HEK293T (cell line): ENCODE data around the gene NPAS3.

Experiments
- CTCF ChIA-PET: fragments of 350-600 bp; formaldehyde crosslinking; extraction: SDS; loops from one replicate; lab custom pipeline; 2021; ENCODE audit warnings: antibody characterized with exemption, inconsistent platforms; lab: Yijun Ruan, JAX
- POLR2A ChIA-PET: fragments of 350-600 bp; formaldehyde crosslinking; extraction: SDS; loops from one replicate; lab custom pipeline; 2020; ENCODE audit warnings: antibody characterized with exemption, inconsistent platforms; lab: Yijun Ruan, JAX
- DNase-seq: peaks from one replicate; pipeline ENCODE4 v3.0.0; 2012; ENCODE audit warnings: mixed read lengths; ENCODE audit errors: extremely low spot score
- ARNT ChIP-seq: fragments of 450-650 bp; IDR thresholded peaks from 2 replicates; pipeline ENCODE4 v1.6.1; 2017; ENCODE audit warnings: mild to moderate bottlenecking
- BHLHE40 ChIP-seq: fragments of 450-650 bp; IDR thresholded peaks from 2 replicates; pipeline ENCODE4 v1.6.1; 2016; ENCODE audit warnings: mild to moderate bottlenecking, moderate library complexity, borderline replicate concordance
- CTBP1 ChIP-seq: fragments of 450-650 bp; IDR thresholded peaks from 2 replicates; pipeline ENCODE4 v1.6.1; 2016; ENCODE audit warnings: borderline replicate concordance
- ELF4 ChIP-seq: fragments of 450-650 bp; IDR thresholded peaks from 2 replicates; pipeline ENCODE4 v1.6.1; 2017; ENCODE audit warnings: antibody characterized with exemption
- FOXA1 ChIP-seq: fragments of 450-650 bp; IDR thresholded peaks from 2 replicates; pipeline ENCODE4 v1.6.1; 2016; ENCODE audit warnings: mild to moderate bottlenecking
- FOXK2 ChIP-seq: fragments of 450-650 bp; IDR thresholded peaks from 2 replicates; pipeline ENCODE4 v1.6.1; 2016; ENCODE audit warnings: mild to moderate bottlenecking
- FOXM1 ChIP-seq: fragments of 450-650 bp; IDR thresholded peaks from 2 replicates; pipeline ENCODE4 v1.6.1; 2017; ENCODE audit warnings: mild to moderate bottlenecking, borderline replicate concordance
- HDGF ChIP-seq: fragments of 450-650 bp; IDR thresholded peaks from 2 replicates; pipeline ENCODE4 v1.6.1; 2017; ENCODE audit warnings: antibody characterized with exemption, borderline replicate concordance
- L3MBTL2 ChIP-seq: fragments of 450-650 bp; conservative IDR thresholded peaks from 2 replicates; pipeline ENCODE4 v1.6.1; 2016; ENCODE audit warnings: mild to moderate bottlenecking
- LEF1 ChIP-seq: fragments of 450-650 bp; IDR thresholded peaks from 2 replicates; pipeline ENCODE4 v1.6.1; 2017; ENCODE audit warnings: mild to moderate bottlenecking, borderline replicate concordance
- NFRKB ChIP-seq: fragments of 450-650 bp; IDR thresholded peaks from 2 replicates; pipeline ENCODE4 v1.6.1; 2016; ENCODE audit warnings: mild to moderate bottlenecking, moderate library complexity
- SP1 ChIP-seq: fragments of 450-650 bp; IDR thresholded peaks from 2 replicates; pipeline ENCODE4 v1.6.1; 2017
- SUZ12 ChIP-seq: fragments of 450-650 bp; IDR thresholded peaks from 2 replicates; pipeline ENCODE4 v1.6.1; 2016; ENCODE audit warnings: mild to moderate bottlenecking
- TARDBP ChIP-seq: fragments of 450-650 bp; IDR thresholded peaks from 2 replicates; pipeline ENCODE4 v1.6.1; 2016
- ZNF384 ChIP-seq: fragments of 450-650 bp; IDR thresholded peaks from 2 replicates; pipeline ENCODE4 v1.6.1; 2016
- TF ChIP-seq, protein P1 (sequence below): fragments of 450-650 bp; IDR thresholded peaks from 2 replicates; pipeline ENCODE4 v1.6.1; 2016

NPAS3 gene

DNA sequence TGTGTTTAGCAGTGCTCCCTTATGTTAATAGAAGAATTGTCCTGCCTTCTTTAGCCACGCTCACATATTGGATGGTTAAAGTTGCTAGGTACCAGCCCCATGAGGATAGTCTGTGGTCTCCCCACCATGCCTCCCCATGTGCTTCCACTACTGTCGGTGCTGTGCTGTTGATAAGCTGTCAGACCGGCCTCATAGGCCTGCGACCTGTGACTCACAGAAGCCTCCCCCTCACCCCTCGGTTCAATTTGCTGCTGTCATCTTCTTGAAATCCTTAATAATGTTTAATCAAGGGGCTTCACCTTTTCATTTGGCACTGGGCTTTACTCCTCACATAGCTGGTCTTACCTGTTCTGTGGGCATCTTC lies 227.2 kb downstream of the NPAS3 start:
- no peak for DNase-seq
- TF ChIP-seq ZNF384 = no peak
- TF ChIP-seq TARDBP = no peak
- TF ChIP-seq NFRKB = no peak
- TF ChIP-seq L3MBTL2 = no peak
- TF ChIP-seq SP1 = no peak
- TF ChIP-seq, protein P1, sequence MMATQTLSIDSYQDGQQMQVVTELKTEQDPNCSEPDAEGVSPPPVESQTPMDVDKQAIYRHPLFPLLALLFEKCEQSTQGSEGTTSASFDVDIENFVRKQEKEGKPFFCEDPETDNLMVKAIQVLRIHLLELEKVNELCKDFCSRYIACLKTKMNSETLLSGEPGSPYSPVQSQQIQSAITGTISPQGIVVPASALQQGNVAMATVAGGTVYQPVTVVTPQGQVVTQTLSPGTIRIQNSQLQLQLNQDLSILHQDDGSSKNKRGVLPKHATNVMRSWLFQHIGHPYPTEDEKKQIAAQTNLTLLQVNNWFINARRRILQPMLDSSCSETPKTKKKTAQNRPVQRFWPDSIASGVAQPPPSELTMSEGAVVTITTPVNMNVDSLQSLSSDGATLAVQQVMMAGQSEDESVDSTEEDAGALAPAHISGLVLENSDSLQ = no peak
- no peak for TF ChIP-seq FOXM1
- TF ChIP-seq LEF1 = no peak
- no peak for TF ChIP-seq ARNT
- TF ChIP-seq BHLHE40 = no peak
- TF ChIP-seq HDGF = no peak
- TF ChIP-seq FOXK2 = no peak
- TF ChIP-seq FOXA1 = no peak
- no peak for TF ChIP-seq SUZ12
- no peak for TF ChIP-seq CTBP1
- TF ChIP-seq ELF4 = no peak
- ChIA-PET CTCF (no interaction called here), POLR2A (no interaction called here)

DNA sequence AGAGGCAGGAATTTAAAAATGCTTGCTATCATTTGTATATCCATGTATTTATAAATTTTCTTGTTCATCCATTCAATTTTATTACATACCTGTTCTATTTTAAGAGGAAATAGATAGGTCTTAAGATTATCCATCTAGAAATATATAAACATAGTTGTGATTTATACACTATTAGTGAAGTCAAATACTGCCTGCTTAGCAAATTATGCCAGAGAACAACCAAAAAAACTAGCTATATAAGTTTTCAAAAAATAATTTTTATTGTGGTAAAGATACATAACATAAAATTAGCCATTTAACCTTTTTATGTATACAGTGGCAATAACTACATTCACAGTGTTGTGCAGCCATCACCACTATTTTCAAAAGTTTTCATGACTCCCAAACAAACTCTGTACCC lies 237.3 kb downstream of the NPAS3 start:
- ChIA-PET CTCF (no interaction called here), POLR2A (no interaction called here)
- DNase-seq = no peak
- TF ChIP-seq ZNF384 (no peak), ARNT (no peak), NFRKB (no peak), SP1 (no peak), BHLHE40 (no peak), FOXA1 (no peak), FOXM1 (no peak), LEF1 (no peak), TARDBP (no peak)
- TF ChIP-seq, protein P1 = no peak

DNA sequence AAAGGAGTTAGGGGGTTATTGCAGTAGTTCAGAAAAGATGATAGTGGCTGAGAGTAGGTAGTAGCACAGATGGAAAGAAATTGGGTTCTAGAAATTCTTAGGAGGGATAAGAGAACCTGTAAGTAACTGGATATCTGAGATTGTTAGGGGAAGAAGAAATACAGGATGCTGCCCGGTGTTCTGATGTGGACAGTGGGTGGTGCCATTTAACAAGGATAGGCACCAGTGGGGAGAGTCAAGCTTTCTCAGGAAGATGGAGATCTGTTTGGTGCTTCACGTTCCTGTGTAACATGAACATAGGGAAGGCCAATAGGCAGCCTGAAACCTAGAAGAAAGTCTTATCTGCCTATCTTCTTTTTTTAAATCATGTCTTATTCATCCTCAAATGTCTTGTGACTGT lies 245.9 kb downstream of the NPAS3 start:
- TF ChIP-seq FOXK2 = no peak
- no peak for TF ChIP-seq NFRKB
- no peak for TF ChIP-seq ZNF384
- no peak for TF ChIP-seq ELF4
- no peak for TF ChIP-seq SUZ12
- TF ChIP-seq ARNT = no peak
- no peak for TF ChIP-seq TARDBP
- TF ChIP-seq, protein P1 = no peak
- TF ChIP-seq FOXM1 = no peak
- no peak for TF ChIP-seq L3MBTL2
- TF ChIP-seq FOXA1 = no peak
- TF ChIP-seq CTBP1 = no peak
- ChIA-PET POLR2A (no interaction called here), CTCF (interaction anchor here (1.4 kb wide), 1 partner anchor 608 kb away, joined by 5 read pairs; no protein-coding TSS in a partner anchor)
- DNase-seq = no peak

DNA sequence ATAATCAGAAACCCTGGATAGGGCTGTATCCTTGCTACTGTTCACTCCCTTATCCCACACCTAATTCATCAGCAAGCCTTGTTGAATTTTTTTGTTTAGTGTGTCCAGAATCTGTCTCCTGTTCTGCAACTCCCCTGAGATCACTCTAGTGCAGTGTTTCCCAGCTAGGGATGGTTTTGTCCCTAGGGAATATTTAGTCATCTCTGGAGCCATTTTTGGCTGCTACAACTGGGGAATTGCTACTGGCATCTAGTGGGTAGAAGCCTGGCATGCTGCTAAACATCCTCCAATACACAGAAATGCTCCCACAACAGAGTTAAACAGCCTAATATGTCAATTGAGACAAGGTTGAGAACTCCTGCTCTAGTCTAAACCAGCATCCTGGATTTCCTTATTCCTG lies 248.0 kb downstream of the NPAS3 start:
- POLR2A ChIA-PET = no interaction called here
- no peak for DNase-seq
- CTCF ChIA-PET = no interaction called here
- TF ChIP-seq NFRKB = no peak
- no peak for TF ChIP-seq HDGF
- TF ChIP-seq LEF1 = no peak
- TF ChIP-seq CTBP1 = no peak
- no peak for TF ChIP-seq ELF4
- TF ChIP-seq L3MBTL2 = no peak
- no peak for TF ChIP-seq BHLHE40
- no peak for TF ChIP-seq ARNT
- TF ChIP-seq, protein P1 = no peak
- no peak for TF ChIP-seq FOXM1
- no peak for TF ChIP-seq TARDBP
- no peak for TF ChIP-seq SUZ12
- TF ChIP-seq FOXA1 = no peak

- POLR2A ChIA-PET = no interaction called here
- TF ChIP-seq ARNT = no peak
- TF ChIP-seq SP1 = no peak
- TF ChIP-seq LEF1 = no peak
- no peak for TF ChIP-seq HDGF
- no peak for TF ChIP-seq CTBP1
- TF ChIP-seq L3MBTL2 = no peak
- TF ChIP-seq FOXM1 = no peak
- TF ChIP-seq, protein P1 = no peak
- TF ChIP-seq ZNF384 = no peak
- no peak for TF ChIP-seq SUZ12
- TF ChIP-seq NFRKB = no peak
- TF ChIP-seq FOXK2 = no peak
- no peak for TF ChIP-seq BHLHE40
- DNase-seq = no peak
- CTCF ChIA-PET = no interaction called here
These were observed 250.2 kb downstream of the NPAS3 start for GRCh38 chr14:33188880-33189279.
